Thyroid gland (tissue), 4 donors: Measurements from ENCODE around the gene SIRPA.

Experiments
- CTCF ChIP-seq, 6 experiments: fragments of 200-600 bp in 3 of 6; fragments of 450-650 bp in 3 of 6; sonication (generic) in 3 of 6; IDR thresholded peaks; one replicate each; pipeline ENCODE4 v1.5.1; 2016 to 2019; ENCODE audit warnings: antibody characterized with exemption in 6 of 6, mild to moderate bottlenecking in 2 of 6, inconsistent platforms in 1 of 6, moderate library complexity in 1 of 6
- POLR2A ChIP-seq, 2 donors: fragments of 450-650 bp; IDR thresholded peaks; one replicate each; pipeline ENCODE4 v1.6.1; 2017; ENCODE audit warnings: antibody characterized with exemption in 2 of 2, mild to moderate bottlenecking in 2 of 2, moderate library complexity in 1 of 2

GRCh38 chr20:1874450-1875182 is 20.6 kb upstream of the SIRPA start:
- TF ChIP-seq CTCF (IDR thresholded peaks at IDR 0.05), result no peak
- no peak for TF ChIP-seq POLR2A (IDR thresholded peaks at IDR 0.05)
